AG09309 (cell line): ENCODE measurements around the gene CSNK2A1.

ENCODE experiments used
- DNase-seq: peaks from one replicate; pipeline ENCODE4 v3.0.0-alpha.2; 2010; ENCODE audit warnings: low read depth
- H3K4me3 ChIP-seq: 2 replicates; pipeline ENCODE4 v1.5.1; 2011; ENCODE audit warnings: mild to moderate bottlenecking, low read depth, low read length, moderate library complexity; ENCODE audit not compliant: control insufficient read depth
- TF ChIP-seq, protein P1 (sequence below): IDR thresholded peaks from 2 replicates; pipeline ENCODE4 v1.5.1; 2011; ENCODE audit warnings: mild to moderate bottlenecking, low read depth, low read length, inconsistent platforms; ENCODE audit not compliant: insufficient read depth, control insufficient read depth; ENCODE audit errors: missing control alignments

CSNK2A1 gene

DNA sequence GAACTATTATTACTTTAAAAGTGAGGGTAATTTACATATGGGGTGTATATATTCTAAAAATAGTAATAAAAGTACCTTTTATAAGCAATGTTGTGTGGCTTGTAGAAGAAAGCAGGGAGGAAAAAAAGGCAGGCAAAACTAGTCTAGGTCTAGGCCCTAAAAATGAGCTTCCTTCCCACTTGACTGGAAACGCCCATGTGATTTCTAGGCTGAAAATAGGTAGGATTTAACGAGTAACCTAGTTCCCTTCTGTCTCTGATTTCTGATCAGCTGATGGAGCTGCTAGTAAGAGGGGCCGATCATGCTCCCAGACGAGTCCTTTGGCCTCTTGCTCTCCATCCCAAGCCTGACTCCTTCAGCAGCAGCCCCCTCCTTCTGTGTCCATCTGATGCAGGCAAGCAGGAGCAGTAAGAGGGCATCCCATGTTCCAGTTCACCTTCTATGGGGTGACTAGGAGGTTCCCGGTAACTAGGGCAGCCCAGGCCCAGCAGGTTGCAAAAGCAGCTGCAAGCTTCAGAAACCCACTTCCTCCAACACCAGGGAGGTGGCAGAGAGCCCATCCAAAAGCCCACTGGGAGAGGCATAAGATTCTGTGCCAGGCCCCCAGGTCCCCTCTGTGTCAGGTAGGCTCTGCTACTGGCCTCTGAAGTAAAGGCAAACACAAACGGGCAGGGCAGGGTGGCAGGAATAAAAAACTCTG is 105.7 kb downstream of the CSNK2A1 start:
- no peak for DNase-seq
- H3K4me3 ChIP-seq, result no peak overlapping the region
- TF ChIP-seq, protein P1, sequence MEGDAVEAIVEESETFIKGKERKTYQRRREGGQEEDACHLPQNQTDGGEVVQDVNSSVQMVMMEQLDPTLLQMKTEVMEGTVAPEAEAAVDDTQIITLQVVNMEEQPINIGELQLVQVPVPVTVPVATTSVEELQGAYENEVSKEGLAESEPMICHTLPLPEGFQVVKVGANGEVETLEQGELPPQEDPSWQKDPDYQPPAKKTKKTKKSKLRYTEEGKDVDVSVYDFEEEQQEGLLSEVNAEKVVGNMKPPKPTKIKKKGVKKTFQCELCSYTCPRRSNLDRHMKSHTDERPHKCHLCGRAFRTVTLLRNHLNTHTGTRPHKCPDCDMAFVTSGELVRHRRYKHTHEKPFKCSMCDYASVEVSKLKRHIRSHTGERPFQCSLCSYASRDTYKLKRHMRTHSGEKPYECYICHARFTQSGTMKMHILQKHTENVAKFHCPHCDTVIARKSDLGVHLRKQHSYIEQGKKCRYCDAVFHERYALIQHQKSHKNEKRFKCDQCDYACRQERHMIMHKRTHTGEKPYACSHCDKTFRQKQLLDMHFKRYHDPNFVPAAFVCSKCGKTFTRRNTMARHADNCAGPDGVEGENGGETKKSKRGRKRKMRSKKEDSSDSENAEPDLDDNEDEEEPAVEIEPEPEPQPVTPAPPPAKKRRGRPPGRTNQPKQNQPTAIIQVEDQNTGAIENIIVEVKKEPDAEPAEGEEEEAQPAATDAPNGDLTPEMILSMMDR, result no peak

DNA sequence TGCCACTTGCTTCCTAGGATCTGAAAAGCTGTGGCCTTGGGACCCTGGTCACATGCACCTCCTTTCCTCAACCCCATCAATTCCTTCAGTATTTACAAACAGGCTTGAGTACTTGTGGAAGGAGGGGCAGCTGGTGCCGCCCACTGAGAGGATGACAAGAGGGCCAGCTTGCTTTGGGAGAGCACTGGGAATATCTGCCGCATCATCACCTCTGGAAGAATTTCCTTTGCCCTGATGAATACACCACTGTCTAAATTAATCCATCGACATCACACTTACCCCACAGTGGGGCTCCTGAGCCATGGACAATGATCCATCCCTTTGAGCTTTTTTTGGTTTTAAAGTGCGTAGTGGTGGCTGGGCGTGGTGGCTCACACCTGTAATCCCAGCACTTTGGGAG is 107.1 kb downstream of the CSNK2A1 start:
- no peak for DNase-seq
- H3K4me3 ChIP-seq, result no peak overlapping the region
- TF ChIP-seq, protein P1, result no peak

DNA sequence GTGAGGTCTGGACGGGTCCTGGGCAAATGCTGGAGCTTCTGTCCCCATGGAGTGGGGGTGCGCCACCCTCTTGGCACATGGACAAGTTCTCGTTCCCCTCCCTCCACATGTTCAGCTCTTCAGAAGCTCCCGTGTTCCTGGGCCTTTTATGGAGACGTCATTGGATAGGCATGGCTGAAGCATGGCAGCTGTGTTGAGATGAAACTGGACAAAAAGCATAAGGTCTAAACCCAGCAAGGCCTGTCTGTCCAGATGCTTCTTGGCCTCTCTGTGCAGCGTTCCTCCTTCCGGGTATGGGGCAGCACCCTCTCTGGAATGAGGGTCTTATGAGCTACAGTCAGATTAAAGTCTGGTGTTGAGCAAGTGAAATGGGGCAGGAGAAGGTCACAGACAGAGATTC is 108.0 kb downstream of the CSNK2A1 start:
- DNase-seq, result no peak
- TF ChIP-seq, protein P1, result no peak
- H3K4me3 ChIP-seq, result no peak overlapping the region

DNA sequence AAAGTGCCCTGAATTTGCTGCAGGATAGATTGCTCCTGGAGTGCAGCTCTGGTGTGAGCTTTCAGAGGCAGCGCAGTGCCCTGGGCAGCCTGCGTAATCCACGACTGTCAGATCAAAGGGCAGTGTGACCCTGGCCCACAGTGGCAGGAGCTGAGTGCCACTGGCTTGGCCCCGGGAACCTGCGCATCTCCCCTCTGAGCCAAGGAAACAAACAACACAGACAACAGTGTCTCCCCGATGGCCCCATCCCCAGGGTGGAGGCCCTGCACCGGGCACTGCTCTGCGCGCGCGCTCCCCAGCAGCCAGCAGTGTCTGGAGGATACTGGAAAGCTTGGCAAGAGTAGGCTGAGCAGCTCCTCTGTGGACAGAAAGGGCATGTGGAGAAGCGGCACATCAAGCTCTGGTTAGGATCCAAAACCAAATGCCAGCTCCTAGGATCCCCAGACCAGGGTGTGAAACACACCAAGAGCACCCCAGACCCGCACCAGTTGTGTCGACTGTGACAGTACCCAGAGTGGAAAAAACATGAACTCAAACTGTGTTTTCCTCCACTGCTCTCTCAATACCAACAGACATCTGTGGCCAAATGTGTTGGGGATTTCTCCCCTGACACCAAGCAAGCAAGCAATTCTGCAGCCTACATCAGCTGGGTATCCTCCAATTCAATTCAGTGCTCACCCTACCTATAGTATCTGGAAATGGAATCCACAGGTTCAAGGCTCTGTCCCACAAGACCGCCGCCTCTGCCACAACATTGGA is 108.8 kb downstream of the CSNK2A1 start:
- TF ChIP-seq, protein P1, result no peak
- DNase-seq, result no peak
- no peak overlapping the region for H3K4me3 ChIP-seq

DNA sequence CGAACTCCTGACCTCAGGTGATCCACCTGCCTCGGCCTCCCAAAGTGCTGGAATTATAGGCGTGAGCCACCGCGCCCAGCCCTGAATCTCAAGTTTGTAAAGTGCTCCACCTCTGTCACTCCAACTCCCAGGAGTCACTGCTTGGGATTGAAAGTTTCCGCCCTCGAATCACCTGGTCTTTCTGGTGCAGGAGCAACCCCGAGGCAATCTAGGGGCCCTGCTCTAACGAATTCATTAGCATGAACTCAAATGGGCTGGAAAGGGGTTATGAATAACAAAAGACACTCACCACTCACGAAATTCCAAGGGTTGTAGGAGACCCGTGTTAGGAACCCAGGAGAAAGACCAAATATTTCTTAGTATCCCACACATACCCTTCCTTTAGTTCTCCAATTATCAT is 109.4 kb downstream of the CSNK2A1 start:
- no peak overlapping the region for H3K4me3 ChIP-seq
- TF ChIP-seq, protein P1, result no peak
- no peak for DNase-seq

DNA sequence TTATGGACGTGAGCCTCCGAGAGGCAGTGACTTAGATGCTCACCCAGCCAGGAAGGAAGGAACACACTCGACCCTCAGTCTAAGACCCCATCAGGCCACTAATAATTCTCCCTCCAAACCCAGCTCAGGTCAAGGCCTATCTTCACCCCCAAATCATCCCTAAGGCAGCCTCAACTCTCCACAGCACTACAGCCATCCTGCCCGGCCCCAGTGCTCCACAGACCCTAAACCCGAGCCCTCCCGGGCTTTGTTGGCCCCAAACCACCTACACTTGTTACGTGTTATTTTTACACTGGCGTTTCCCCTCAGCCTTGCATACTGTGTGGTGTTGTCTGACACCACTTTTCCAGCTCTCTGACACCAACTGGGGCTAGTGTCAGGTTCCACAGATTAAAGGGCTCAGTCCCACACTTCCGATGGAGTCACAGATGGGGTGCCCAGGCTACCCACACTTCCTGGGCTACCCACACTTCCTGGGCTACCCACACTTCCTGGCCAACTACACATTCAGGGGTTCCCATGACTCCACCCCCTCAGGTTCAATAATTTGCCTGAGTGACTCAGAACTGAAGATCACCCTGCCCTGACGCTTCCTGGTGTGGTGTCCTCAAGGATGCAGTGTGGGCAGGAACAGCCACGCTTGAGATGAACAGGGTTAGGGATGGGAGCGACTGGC is 110.2 kb downstream of the CSNK2A1 start:
- no peak for DNase-seq
- no peak overlapping the region for H3K4me3 ChIP-seq
- TF ChIP-seq, protein P1, result no peak
